ENCODE measurements around the gene CDC40. TPM values are rescaled to one million over a fixed set of nuclear protein-coding genes. Genes with fewer than 3 reads are reported as not detected.

The CDC40 gene
- total and polyA plus RNA-seq, 2 experiments from 2014 or later: 13.9 to 20.8 TPM

- H3K36me3 ChIP-seq (replicated peaks; ENCODE audit: insufficient read depth, low read depth): no peaks in the 10 kb centered on the region
- no peak for DNase-seq (ENCODE audit: low spot score)
- H2AFZ ChIP-seq: no peak overlapping the region
- no peaks in the 10 kb centered on the region for H3K9me3 ChIP-seq (ENCODE audit: low read depth)
- no peak overlapping the region for H3K4me3 ChIP-seq
- no peaks in the 10 kb centered on the region for H3K27me3 ChIP-seq
- TF ChIP-seq EZH2 (IDR thresholded peaks at IDR 0.05; ENCODE audit: borderline replicate concordance): no peak
- TF ChIP-seq EZH2phosphoT487 (IDR thresholded peaks at IDR 0.05; ENCODE audit: low read depth, severe bottlenecking, unreplicated experiment): no peak
- TF ChIP-seq CTCF (IDR thresholded peaks at IDR 0.05; ENCODE audit: poor library complexity): no peak
- no peak overlapping the region for H3K27ac ChIP-seq
- H4K20me1 ChIP-seq (ENCODE audit: insufficient read depth, poor library complexity, severe bottlenecking): peaks cover 35% of the 10 kb centered on the region
- WGBS (ENCODE audit: low lambda C conversion rate, missing lambda C conversion rate): 62% methylated on average over 4 of the region's 4 CpGs
- peaks cover 3% of the 10 kb centered on the region for H3K4me1 ChIP-seq (ENCODE audit: insufficient read depth)
- H3K79me2 ChIP-seq: peaks cover 97% of the 10 kb centered on the region
- H3K4me2 ChIP-seq: no peak overlapping the region
- no peaks in the 10 kb centered on the region for H3K9me2 ChIP-seq (replicated peaks; ENCODE audit: insufficient read depth)
Observed at GRCh38 chr6:110173506-110174132, 6.6 kb upstream of the CDC40 start.

DNA sequence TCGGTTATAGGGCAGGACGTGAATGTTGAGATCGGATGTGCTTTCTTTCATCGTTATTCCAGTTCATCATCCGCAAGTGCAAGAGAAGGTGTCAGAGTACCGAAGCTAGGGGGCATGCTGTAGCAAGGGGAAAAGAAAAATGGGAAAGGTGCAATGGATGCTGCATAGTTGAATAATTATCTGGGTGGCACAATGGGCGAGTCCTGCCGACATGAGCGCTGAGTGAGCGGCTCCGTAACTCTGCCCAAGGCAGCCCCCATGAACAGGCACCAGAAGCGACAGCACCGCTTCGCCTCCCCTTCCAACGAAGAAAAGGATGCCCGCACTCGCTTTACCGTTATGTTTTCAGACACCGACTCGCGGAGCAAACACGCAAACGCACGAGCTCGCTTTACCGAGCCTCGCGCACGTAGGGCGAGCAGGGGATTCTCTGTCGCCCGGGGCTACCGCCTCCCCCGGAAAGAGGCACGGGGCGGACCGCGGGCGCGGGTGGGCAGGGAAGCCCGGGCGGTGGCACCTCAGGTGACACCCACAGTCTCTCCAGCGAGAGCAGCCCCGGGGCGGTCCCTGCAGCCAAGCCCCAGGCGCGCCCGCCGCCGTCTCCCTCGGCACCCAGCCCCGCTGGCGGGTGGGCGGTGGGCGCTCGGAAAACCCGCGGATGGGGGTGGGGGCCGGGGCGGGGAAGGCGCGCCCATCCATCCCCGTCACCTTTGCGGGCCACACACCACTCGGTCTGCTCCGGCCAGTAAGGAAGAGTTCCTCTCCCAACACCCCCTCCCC is 1.4 kb upstream of the CDC40 start:
- DNase-seq (ENCODE audit: low spot score): peak; percentile 67
- Histone ChIP-seq H3K9me3 (ENCODE audit: low read depth) (no peaks in the 10 kb centered on the region), H3K79me2 (peaks cover 81% of the 10 kb centered on the region), H3K4me3 (peak overlapping the region; percentile 61), H4K20me1 (ENCODE audit: insufficient read depth, poor library complexity, severe bottlenecking) (peaks cover 26% of the 10 kb centered on the region), H3K4me2 (peak overlapping the region; percentile 83), H3K4me1 (ENCODE audit: insufficient read depth) (peaks cover 12% of the 10 kb centered on the region), H2AFZ (peak overlapping the region; percentile 82), H3K27me3 (no peaks in the 10 kb centered on the region), H3K27ac (peak overlapping the region; percentile 93), H3K9me2 (replicated peaks; ENCODE audit: insufficient read depth) (no peaks in the 10 kb centered on the region), H3K36me3 (replicated peaks; ENCODE audit: insufficient read depth, low read depth) (no peaks in the 10 kb centered on the region)
- TF ChIP-seq CTCF (IDR thresholded peaks at IDR 0.05; ENCODE audit: poor library complexity) (peak; percentile 82), EZH2 (IDR thresholded peaks at IDR 0.05; ENCODE audit: borderline replicate concordance) (no peak)
- 1% methylated on average over 49 of the region's 66 CpGs for WGBS (ENCODE audit: low lambda C conversion rate, missing lambda C conversion rate)

DNA sequence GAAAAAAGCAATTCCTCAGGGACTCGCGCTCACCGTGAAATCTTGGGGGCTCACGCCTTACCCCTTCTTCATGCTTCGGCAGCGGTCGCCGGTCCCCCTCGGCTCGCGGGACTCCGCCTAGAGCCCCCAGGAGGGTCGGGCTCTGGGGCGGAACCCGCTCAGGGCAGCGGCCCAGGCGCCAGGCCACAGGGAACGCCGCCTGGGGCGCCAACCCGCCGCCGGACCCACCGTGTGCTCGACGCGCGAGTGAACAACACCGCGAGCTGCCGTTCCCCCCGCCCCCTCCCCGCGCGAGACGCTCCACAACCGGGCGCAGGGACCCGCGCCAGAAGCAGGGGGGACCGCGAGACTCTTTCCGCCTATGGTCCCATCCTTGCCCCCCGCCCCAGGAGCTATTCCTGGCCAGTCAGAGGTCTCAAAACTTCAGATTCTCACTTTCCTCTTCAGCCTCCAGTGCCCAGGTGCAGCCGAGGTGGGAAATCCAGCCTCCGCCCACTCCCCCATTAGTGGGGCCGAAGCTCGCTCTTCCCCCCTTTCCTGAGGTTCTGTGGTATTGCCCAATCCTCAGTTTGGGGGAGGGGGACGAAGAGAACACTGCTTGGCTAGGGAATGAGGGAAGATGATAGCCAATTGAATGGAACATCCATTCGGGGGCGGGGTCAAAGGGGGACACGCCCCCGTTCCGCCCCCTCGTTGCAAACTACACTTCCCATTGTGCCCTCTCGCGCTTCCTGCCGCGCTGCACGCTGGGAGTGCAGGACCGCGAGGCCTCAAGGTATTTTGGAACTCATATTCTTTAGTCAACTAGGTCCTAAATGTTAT is 610 bp upstream of the CDC40 start, which contains the start of gene WASF1:
WASF1 (minus strand) TSS at position 265 of the 822 bp plus-strand sequence. CDS start 52,069 bp downstream, outside the sequence.
- Histone ChIP-seq H3K79me2 (peaks cover 81% of the 10 kb centered on the region), H4K20me1 (ENCODE audit: insufficient read depth, poor library complexity, severe bottlenecking) (peaks cover 20% of the 10 kb centered on the region), H3K4me3 (peak within 1 kb of the TSS; percentile 62), H3K36me3 (replicated peaks; ENCODE audit: insufficient read depth, low read depth) (no peaks in the 10 kb centered on the region), H3K9me2 (replicated peaks; ENCODE audit: insufficient read depth) (no peaks in the 10 kb centered on the region), H3K4me2 (peak within 1 kb of the TSS; percentile 87), H3K9me3 (ENCODE audit: low read depth) (no peaks in the 10 kb centered on the region), H3K4me1 (ENCODE audit: insufficient read depth) (peaks cover 12% of the 10 kb centered on the region), H2AFZ (peak within 1 kb of the TSS; percentile 82), H3K27ac (peak within 1 kb of the TSS; percentile 93), H3K27me3 (no peaks in the 10 kb centered on the region)
- WGBS (ENCODE audit: low lambda C conversion rate, missing lambda C conversion rate): 2% methylated on average over 37 of the region's 62 CpGs
- peak; percentile 97 for DNase-seq (ENCODE audit: low spot score)
- TF ChIP-seq EZH2 (IDR thresholded peaks at IDR 0.05; ENCODE audit: borderline replicate concordance) (no peak), EZH2phosphoT487 (IDR thresholded peaks at IDR 0.05; ENCODE audit: low read depth, severe bottlenecking, unreplicated experiment) (no peak), CTCF (IDR thresholded peaks at IDR 0.05; ENCODE audit: poor library complexity) (no peak)

Measured in hepatocyte (in vitro differentiated cells).